ENCODE measurements around the gene BHLHA15. TPM values are rescaled to one million over a fixed set of nuclear protein-coding genes. Genes with fewer than 3 reads are reported as not detected.

Gene BHLHA15
- total RNA-seq, 1 donor from 2014 or later: 3.2 TPM

DNA sequence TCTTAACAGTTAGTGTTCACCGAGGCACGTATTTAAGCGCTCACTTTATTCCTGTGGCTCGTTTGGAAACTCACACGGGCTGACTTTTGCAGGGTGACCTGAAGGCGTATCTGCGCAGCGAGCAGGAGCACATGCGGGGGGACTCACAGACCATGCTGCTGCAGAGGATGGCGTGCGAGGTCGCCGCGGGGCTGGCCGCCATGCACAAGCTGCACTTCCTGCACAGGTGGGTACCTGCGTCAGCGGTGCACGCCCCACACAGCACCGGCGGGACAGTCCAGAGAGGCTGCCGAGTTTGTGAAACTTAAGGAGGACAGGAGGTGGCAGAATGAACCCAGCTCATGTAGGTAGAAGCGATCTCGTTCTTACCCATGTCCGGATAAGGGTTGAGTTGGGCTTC is 39.8 kb upstream of the BHLHA15 start:
- DNase-seq (ENCODE audit: low read depth) (no peak), FAIRE-seq (no peak)
- H3K36me3 ChIP-seq (ENCODE audit: control insufficient read depth, insufficient read depth, low read length): peaks cover 13% of the 10 kb centered on the region
- TF ChIP-seq, protein P1, sequence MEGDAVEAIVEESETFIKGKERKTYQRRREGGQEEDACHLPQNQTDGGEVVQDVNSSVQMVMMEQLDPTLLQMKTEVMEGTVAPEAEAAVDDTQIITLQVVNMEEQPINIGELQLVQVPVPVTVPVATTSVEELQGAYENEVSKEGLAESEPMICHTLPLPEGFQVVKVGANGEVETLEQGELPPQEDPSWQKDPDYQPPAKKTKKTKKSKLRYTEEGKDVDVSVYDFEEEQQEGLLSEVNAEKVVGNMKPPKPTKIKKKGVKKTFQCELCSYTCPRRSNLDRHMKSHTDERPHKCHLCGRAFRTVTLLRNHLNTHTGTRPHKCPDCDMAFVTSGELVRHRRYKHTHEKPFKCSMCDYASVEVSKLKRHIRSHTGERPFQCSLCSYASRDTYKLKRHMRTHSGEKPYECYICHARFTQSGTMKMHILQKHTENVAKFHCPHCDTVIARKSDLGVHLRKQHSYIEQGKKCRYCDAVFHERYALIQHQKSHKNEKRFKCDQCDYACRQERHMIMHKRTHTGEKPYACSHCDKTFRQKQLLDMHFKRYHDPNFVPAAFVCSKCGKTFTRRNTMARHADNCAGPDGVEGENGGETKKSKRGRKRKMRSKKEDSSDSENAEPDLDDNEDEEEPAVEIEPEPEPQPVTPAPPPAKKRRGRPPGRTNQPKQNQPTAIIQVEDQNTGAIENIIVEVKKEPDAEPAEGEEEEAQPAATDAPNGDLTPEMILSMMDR (IDR thresholded peaks at IDR 0.05; ENCODE audit: insufficient read depth, low read length, severe bottlenecking): no peak
- H3K27me3 ChIP-seq (ENCODE audit: control insufficient read depth, insufficient read depth, low read length): no peaks in the 10 kb centered on the region
- H3K4me3 ChIP-seq (ENCODE audit: low read depth, low read length): no peak overlapping the region

DNA sequence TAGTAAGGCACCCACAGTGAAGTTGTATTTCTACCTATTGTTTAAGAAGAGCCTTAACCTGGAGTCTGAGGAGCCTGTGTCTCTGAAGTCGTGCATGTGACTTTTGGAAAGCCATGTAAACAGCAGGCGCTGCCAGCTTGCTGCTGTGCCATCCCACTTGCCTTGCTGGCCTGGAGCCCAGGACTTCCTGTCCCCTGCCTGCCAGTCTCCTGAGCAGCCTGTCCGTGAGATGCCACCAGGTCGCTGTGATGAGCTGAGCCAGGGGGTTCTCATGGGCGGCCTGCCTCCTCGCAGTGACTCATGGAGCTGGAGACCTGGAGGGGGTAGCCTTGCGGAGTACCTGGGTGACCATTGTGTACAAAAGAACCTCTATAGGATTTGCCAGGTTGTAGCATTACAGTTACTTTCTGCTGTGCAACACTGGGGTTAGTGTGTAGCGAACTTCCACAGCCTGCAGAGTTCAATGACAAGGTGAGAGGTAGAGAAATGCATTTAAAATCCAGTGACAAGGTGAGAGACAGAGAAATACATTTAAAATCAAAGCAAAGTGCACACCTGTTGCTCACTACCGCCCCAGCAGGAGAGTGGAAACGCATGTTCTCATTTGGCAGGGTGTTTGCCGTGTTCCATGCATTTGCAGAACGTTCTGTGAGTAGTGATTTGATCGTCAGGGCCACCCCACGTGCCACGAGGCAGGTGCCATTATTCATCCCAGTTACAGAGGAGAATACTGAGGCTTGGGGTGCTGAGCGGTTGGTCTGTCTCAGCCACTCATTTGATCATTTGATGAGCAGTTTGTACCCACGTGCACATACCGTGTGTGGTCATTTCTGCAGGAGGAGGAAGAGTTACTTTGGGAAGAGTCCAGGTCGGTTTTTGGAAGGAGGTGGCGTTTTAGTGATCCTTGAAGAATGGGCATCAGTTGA is 36.6 kb upstream of the BHLHA15 start:
- H3K4me3 ChIP-seq (ENCODE audit: low read depth, low read length): no peak overlapping the region
- peak; percentile 87 for FAIRE-seq
- peaks cover 16% of the 10 kb centered on the region for H3K36me3 ChIP-seq (ENCODE audit: control insufficient read depth, insufficient read depth, low read length)
- no peak for DNase-seq (ENCODE audit: low read depth)
- TF ChIP-seq, protein P1 (IDR thresholded peaks at IDR 0.05; ENCODE audit: insufficient read depth, low read length, severe bottlenecking): no peak
- H3K27me3 ChIP-seq (ENCODE audit: control insufficient read depth, insufficient read depth, low read length): no peaks in the 10 kb centered on the region

DNA sequence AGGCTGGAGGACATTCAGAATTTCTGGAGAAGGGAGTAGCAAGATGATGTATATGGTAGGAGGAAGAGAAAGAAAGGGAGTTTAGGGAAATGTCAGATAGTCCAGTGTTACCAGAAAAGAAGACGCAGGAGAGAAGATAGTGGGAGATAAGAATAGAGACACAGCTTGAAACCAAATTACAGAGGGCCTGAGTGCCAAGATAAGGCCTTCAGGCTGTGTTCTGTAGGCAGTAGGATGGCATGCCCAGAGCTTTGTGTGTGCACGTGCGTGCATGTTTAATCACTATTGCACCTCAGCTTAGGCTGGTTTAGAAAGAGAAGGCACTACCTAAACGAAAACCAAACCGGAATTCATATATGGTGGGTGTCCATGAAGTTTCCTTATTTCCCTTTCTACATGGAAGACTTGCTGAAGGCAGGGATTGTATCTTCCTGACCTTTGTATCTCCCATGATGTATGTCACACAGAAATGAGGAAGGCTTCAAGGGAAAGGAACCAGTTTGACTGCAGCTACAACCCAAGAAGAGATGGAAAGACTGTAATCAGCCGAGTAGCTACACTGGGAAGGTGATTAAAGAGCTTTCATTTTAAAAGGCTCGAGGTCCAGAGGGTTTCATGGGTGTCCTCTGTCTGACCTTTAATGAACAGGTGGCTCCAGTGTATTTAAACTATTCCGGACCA is 35.8 kb upstream of the BHLHA15 start:
- no peak for FAIRE-seq
- Histone ChIP-seq H3K27me3 (ENCODE audit: control insufficient read depth, insufficient read depth, low read length) (no peaks in the 10 kb centered on the region), H3K36me3 (ENCODE audit: control insufficient read depth, insufficient read depth, low read length) (peaks cover 16% of the 10 kb centered on the region), H3K4me3 (ENCODE audit: low read depth, low read length) (no peak overlapping the region)
- no peak for DNase-seq (ENCODE audit: low read depth)
- TF ChIP-seq, protein P1 (IDR thresholded peaks at IDR 0.05; ENCODE audit: insufficient read depth, low read length, severe bottlenecking): no peak

DNA sequence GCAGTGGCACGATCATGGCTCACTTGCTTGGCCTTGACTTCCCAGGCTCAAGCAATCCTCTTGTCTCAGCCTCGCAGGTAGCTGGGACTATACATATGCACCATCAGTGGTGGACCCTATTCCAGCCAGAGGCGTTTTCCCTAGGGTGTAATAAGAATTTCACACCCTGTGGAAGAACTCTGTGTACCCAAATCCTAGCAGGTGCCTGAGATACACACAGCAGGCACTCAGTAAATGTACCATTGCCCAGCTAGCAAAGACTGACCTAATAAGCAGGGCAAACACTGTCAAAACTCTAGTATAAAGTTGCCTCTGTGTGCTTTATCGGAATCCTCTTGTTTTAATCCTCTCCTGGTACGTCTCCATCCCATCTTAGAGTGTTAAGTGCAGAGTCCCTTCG is 33.7 kb upstream of the BHLHA15 start:
- FAIRE-seq (no peak), DNase-seq (ENCODE audit: low read depth) (no peak)
- Histone ChIP-seq H3K27me3 (ENCODE audit: control insufficient read depth, insufficient read depth, low read length) (no peaks in the 10 kb centered on the region), H3K36me3 (ENCODE audit: control insufficient read depth, insufficient read depth, low read length) (peaks cover 9% of the 10 kb centered on the region), H3K4me3 (ENCODE audit: low read depth, low read length) (no peak overlapping the region)
- TF ChIP-seq, protein P1 (IDR thresholded peaks at IDR 0.05; ENCODE audit: insufficient read depth, low read length, severe bottlenecking): no peak

DNA sequence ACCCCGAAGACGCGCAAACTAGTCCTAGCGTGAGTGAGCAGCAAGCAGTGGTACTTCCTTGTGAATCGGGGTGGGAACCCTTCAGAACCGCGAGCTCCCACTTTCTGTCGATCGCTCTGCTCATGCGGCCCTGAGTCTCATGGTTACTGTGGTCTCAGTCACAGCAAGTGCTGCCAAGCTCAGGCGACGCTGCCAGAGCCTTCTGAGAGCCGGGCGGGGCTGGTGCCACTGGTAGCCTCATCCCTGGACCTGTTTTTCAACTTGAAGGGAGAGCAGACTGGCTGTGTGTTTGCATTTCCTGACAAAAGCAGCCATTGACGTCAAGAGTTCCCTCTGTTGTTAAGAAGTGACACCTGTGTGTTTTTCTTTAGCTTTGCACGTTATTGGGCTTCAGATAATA is 32.9 kb upstream of the BHLHA15 start:
- Histone ChIP-seq H3K36me3 (ENCODE audit: control insufficient read depth, insufficient read depth, low read length) (peaks cover 8% of the 10 kb centered on the region), H3K4me3 (ENCODE audit: low read depth, low read length) (no peak overlapping the region), H3K27me3 (ENCODE audit: control insufficient read depth, insufficient read depth, low read length) (no peaks in the 10 kb centered on the region)
- FAIRE-seq: no peak
- TF ChIP-seq, protein P1 (IDR thresholded peaks at IDR 0.05; ENCODE audit: insufficient read depth, low read length, severe bottlenecking): no peak
- peak; percentile 22 for DNase-seq (ENCODE audit: low read depth)
